KOPT-K1 (cell line): ENCODE measurements around the gene SLC16A8.

Experiments used
- H3K27ac ChIP-seq: fragments of 200-600 bp; sonication (generic); 2 replicates; pipeline ENCODE4 v1.5.1; 2016; ENCODE audit warnings: antibody characterized with exemption, mild to moderate bottlenecking, low read depth, low read length; ENCODE audit not compliant: poor library complexity, severe bottlenecking
- H3K36me3 ChIP-seq: fragments of 200-600 bp; sonication (generic); 2 replicates; pipeline ENCODE4 v1.5.1; 2017; ENCODE audit warnings: antibody characterized with exemption, mild to moderate bottlenecking, low read length, moderate library complexity; ENCODE audit not compliant: insufficient read depth
- H3K9me3 ChIP-seq: fragments of 200-600 bp; sonication (generic); 2 replicates; pipeline ENCODE4 v1.5.1; 2017; ENCODE audit warnings: antibody characterized with exemption, low read length, mild to moderate bottlenecking; ENCODE audit not compliant: insufficient read depth, poor library complexity, severe bottlenecking

Gene SLC16A8, protein sequence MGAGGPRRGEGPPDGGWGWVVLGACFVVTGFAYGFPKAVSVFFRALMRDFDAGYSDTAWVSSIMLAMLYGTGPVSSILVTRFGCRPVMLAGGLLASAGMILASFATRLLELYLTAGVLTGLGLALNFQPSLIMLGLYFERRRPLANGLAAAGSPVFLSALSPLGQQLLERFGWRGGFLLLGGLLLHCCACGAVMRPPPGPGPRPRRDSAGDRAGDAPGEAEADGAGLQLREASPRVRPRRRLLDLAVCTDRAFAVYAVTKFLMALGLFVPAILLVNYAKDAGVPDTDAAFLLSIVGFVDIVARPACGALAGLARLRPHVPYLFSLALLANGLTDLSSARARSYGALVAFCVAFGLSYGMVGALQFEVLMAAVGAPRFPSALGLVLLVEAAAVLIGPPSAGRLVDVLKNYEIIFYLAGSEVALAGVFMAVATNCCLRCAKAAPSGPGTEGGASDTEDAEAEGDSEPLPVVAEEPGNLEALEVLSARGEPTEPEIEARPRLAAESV

GRCh38 chr22:38083931-38084631, at the start of gene SLC16A8:
Gene SLC16A8 (minus strand): TSS chr22:38084184. CDS start chr22:38082873, 1,311 bp downstream.
- Histone ChIP-seq H3K36me3 (no peaks in the 10 kb centered on the region), H3K9me3 (no peaks in the 10 kb centered on the region), H3K27ac (no peak within 1 kb of the TSS)

- no peak overlapping the region for H3K27ac ChIP-seq
- H3K9me3 ChIP-seq, result no peaks in the 10 kb centered on the region
- peaks cover 76% of the 10 kb centered on the region for H3K36me3 ChIP-seq
Measured at GRCh38 chr22:38133331-38133730, 49.3 kb upstream of the SLC16A8 start.

GRCh38 chr22:38132794-38133193, 48.8 kb upstream of the SLC16A8 start:
- Histone ChIP-seq H3K36me3 (peaks cover 73% of the 10 kb centered on the region), H3K9me3 (no peaks in the 10 kb centered on the region), H3K27ac (no peak overlapping the region)

DNA sequence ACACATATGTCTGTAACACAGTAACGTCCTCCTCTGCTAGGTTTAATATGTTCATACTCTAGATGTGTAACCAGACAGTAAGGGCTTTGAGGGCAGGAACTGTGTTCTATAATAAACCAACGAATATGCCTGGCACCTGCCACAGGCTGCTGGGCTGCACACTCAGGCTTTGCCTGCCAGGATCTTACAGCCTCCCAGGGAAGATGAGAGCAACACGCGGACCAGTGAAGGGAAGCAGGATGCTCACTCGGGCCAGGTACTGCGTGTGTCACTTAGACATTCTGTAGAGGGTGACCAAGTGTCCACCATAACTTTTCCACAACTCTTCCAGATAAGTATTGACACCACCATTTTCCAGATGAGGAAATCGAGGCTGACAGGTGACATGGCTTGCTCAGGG, 48.2 kb upstream of the SLC16A8 start:
- Histone ChIP-seq H3K9me3 (no peaks in the 10 kb centered on the region), H3K27ac (no peak overlapping the region), H3K36me3 (peaks cover 67% of the 10 kb centered on the region)

- no peak overlapping the region for H3K27ac ChIP-seq
- no peaks in the 10 kb centered on the region for H3K9me3 ChIP-seq
- H3K36me3 ChIP-seq, result peaks cover 63% of the 10 kb centered on the region
Measured at GRCh38 chr22:38131399-38131798, 47.4 kb upstream of the SLC16A8 start.

- peaks cover 58% of the 10 kb centered on the region for H3K36me3 ChIP-seq
- no peaks in the 10 kb centered on the region for H3K9me3 ChIP-seq
- no peak overlapping the region for H3K27ac ChIP-seq
Measured at GRCh38 chr22:38129856-38130255, 45.9 kb upstream of the SLC16A8 start.

- Histone ChIP-seq H3K36me3 (peaks cover 55% of the 10 kb centered on the region), H3K9me3 (no peaks in the 10 kb centered on the region), H3K27ac (no peak overlapping the region)
Measured at GRCh38 chr22:38129021-38129420, 45.0 kb upstream of the SLC16A8 start.

- H3K9me3 ChIP-seq, result no peaks in the 10 kb centered on the region
- H3K36me3 ChIP-seq, result peaks cover 45% of the 10 kb centered on the region
- H3K27ac ChIP-seq, result no peak overlapping the region
Measured at GRCh38 chr22:38127869-38128268, 43.9 kb upstream of the SLC16A8 start.

- Histone ChIP-seq H3K27ac (no peak overlapping the region), H3K9me3 (no peaks in the 10 kb centered on the region), H3K36me3 (peaks cover 37% of the 10 kb centered on the region)
Measured at GRCh38 chr22:38126928-38127668, 43.1 kb upstream of the SLC16A8 start.

- Histone ChIP-seq H3K9me3 (no peaks in the 10 kb centered on the region), H3K36me3 (peaks cover 29% of the 10 kb centered on the region), H3K27ac (no peak overlapping the region)
Measured at GRCh38 chr22:38125751-38126201, 41.8 kb upstream of the SLC16A8 start.

DNA sequence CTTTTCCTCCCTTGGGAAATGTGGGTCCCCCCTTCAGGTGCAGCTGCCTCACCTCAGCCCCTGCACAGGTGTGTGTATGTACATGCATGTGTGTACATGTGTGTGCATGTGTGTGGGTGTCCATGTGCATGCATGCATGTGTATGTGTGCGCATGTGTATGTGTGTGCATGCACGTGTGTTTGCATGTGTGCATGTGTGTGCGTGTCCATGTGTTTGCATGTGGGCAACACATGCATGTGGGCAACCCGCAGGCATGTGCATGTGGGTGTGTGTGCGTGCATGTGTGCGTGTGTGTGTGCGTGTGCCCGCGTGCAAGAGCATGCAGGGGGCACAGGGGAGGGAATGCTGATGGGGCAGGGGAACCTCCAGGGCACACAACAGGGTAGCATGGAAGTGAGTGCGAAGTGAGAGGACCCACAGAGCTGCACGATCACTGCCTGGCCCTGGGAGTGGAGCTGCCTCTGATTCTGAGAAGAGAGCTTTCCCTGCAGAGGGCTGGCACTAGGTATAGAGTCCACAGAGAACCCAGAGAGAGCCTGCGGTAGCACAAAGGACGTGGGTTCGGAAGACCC, 41.1 kb upstream of the SLC16A8 start:
- Histone ChIP-seq H3K9me3 (no peaks in the 10 kb centered on the region), H3K36me3 (peaks cover 28% of the 10 kb centered on the region), H3K27ac (no peak overlapping the region)

DNA sequence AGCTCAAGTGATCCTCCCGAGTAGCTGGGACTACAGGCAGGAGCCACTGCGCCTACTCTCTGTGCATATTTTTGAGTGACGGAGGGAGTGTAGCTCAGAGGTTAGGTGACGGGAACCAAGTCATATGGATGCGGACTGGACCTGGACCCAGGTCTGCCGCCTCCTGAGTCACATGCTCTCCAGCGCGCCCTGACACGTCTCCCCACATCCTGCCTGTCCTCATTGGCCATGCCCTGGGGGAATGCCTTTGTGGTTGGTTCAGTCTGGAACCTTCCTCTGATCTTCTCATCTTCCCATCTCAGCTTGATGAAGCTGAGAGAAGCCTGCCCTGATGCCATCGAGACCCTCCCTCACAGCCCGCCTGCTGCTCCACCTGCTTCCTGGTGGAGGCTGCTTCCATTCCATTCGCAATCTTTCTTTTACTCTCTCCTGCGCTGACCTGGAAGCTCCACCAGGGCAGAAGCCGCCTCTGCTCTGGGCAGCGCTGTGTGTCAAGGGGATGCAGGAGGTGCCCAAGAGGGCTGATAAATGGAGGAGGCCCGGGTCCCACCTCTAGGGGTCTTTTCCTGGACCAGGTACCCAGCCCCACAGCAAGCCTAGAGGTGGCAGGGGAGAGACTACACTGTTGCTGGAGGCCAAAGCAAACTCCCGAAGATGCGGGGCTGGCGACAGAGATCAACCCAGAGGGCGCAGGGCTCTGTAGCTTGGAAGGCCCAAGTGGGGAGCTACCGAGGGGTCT, 40.4 kb upstream of the SLC16A8 start:
- Histone ChIP-seq H3K36me3 (peaks cover 21% of the 10 kb centered on the region), H3K27ac (no peak overlapping the region), H3K9me3 (no peaks in the 10 kb centered on the region)

DNA sequence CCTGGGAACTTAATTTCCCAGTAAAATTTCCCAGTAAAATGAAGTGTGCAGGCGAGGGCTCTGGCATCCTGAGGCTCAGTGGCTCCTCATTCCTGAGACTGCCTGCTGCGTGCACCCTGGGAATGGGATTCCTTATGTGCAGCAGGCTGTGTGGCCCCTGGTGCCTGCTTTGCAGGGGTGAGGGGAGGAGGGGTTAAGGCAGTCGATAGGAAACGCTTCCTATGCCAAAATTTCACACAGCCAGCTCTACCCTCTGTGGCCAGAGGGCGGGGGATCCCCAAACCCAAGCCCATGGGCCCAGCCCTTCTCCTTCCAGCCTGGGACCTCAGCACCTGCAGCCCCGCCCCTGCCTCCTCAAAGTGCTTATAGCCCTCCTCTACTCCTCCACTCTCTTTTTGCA, 38.6 kb upstream of the SLC16A8 start:
- no peaks in the 10 kb centered on the region for H3K9me3 ChIP-seq
- H3K27ac ChIP-seq, result no peak overlapping the region
- peaks cover 7% of the 10 kb centered on the region; the same call in 1 of the 2 replicates for H3K36me3 ChIP-seq
